Measurements from ENCODE around the gene PRADC1.
"Not testable (repeated sequence)": the region's sequence is repeated elsewhere in the genome, so short reads cannot be mapped to it uniquely, and the experiment has no call there.

PRADC1 gene

DNA sequence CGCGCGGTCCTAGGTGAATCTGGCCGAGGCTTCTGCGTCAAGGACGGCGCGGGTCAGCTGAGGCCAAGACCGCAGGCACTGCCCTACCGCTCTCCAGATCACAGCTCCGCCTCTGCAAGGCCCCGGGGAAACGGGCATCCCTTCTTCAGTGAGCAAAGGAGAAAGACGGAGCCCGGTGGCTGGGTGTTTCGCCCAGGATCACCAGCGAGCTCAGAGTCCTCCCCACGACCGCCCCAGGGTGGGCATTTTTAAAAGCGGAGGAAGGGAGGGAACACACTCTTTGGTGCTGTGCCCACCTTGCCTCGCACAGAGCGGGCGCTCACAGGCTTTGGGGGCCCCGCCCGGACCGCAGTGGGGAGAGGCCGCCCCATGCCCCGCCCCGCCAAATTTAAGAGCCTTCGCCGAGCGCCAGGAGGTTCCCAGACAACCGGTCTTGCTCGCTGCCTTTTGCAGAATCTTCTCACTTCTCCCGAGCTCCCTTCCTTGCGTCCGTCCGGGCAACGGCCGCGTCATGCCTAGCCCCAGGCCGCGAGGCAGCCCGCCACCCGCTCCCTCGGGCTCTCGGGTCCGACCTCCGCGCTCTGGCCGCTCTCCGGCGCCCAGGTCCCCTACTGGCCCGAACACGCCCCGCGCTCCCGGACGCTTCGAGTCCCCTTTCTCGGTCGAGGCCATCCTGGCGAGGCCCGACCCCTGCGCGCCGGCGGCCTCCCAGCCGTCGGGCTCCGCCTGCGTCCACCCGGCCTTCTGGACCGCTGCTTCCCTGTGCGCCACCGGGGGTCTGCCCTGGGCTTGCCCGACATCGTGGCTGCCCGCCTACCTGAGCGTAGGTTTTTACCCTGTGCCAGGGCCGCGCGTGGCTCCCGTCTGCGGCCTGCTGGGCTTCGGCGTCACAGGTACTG lies 30.6 kb downstream of the PRADC1 start, which contains the start of gene NOTO:
Gene NOTO (plus strand): TSS at position 419 of the 899 bp plus-strand sequence. CDS start 93 bp downstream, at position 512.
- Histone ChIP-seq H3K4me1 (ENCODE audit: control insufficient read depth, insufficient read depth, low read length) (no peaks in the 10 kb centered on the region), H3K27me3 (ENCODE audit: control insufficient read depth, insufficient read depth, low read length) (peaks cover 12% of the 10 kb centered on the region; the same call in 1 of the 2 replicates), H3K27ac (ENCODE audit: low read length) (no peak within 1 kb of the TSS), H3K36me3 (ENCODE audit: control insufficient read depth, insufficient read depth, low read length) (no peaks in the 10 kb centered on the region), H3K9me3 (ENCODE audit: control insufficient read depth, insufficient read depth, low read length) (no peaks in the 10 kb centered on the region), H3K4me3 (ENCODE audit: low read length) (peak within 1 kb of the TSS; percentile 29; the same call in 1 of the 2 replicates)
- DNase-seq (ENCODE audit: low read depth, low spot score): no peak
- WGBS (ENCODE audit: insufficient coverage, insufficient read length): no CpG with 5 or more reads among the region's 87 CpGs

- no CpG with 5 or more reads among the region's 10 CpGs for WGBS (ENCODE audit: insufficient coverage, insufficient read length)
Measured at GRCh38 chr2:73200281-73200680, 32.8 kb downstream of the PRADC1 start.

GRCh38 chr2:73197579-73197978 lies 35.5 kb downstream of the PRADC1 start:
- Histone ChIP-seq H3K36me3 (ENCODE audit: control insufficient read depth, insufficient read depth, low read length) (no peaks in the 10 kb centered on the region), H3K9me3 (ENCODE audit: control insufficient read depth, insufficient read depth, low read length) (no peaks in the 10 kb centered on the region), H3K4me3 (ENCODE audit: low read length) (no peak overlapping the region), H3K4me1 (ENCODE audit: control insufficient read depth, insufficient read depth, low read length) (no peaks in the 10 kb centered on the region), H3K27me3 (ENCODE audit: control insufficient read depth, insufficient read depth, low read length) (no peaks in the 10 kb centered on the region; the same call in 1 of the 2 replicates), H3K27ac (ENCODE audit: low read length) (no peak overlapping the region)
- no peak for DNase-seq (ENCODE audit: low read depth, low spot score)

More at GRCh38 chr2:73200281-73200680, 32.8 kb downstream of the PRADC1 start:
- H3K36me3 ChIP-seq (ENCODE audit: control insufficient read depth, insufficient read depth, low read length); H3K4me3 ChIP-seq (ENCODE audit: low read length); DNase-seq (ENCODE audit: low read depth, low spot score); H3K4me1 ChIP-seq (ENCODE audit: control insufficient read depth, insufficient read depth, low read length); H3K27ac ChIP-seq (ENCODE audit: low read length); H3K9me3 ChIP-seq (ENCODE audit: control insufficient read depth, insufficient read depth, low read length): not testable (repeated sequence)
- H3K27me3 ChIP-seq (ENCODE audit: control insufficient read depth, insufficient read depth, low read length): peaks cover 12% of the 10 kb centered on the region; the same call in 1 of the 2 replicates

GRCh38 chr2:73187549-73187948 lies 45.5 kb downstream of the PRADC1 start:
- no CpG with 5 or more reads among the region's 2 CpGs for WGBS (ENCODE audit: insufficient coverage, insufficient read length)
- no peaks in the 10 kb centered on the region for H3K9me3 ChIP-seq (ENCODE audit: control insufficient read depth, insufficient read depth, low read length)
- no peak for DNase-seq (ENCODE audit: low read depth, low spot score)

GRCh38 chr2:73185965-73186364 lies 47.1 kb downstream of the PRADC1 start:
- H3K27me3 ChIP-seq (ENCODE audit: control insufficient read depth, insufficient read depth, low read length): no peaks in the 10 kb centered on the region
- H3K4me1 ChIP-seq (ENCODE audit: control insufficient read depth, insufficient read depth, low read length): no peaks in the 10 kb centered on the region
- no peaks in the 10 kb centered on the region for H3K36me3 ChIP-seq (ENCODE audit: control insufficient read depth, insufficient read depth, low read length)
- WGBS (ENCODE audit: insufficient coverage, insufficient read length): no CpG with 5 or more reads among the region's 2 CpGs
- no peak overlapping the region for H3K4me3 ChIP-seq (ENCODE audit: low read length)
- H3K9me3 ChIP-seq (ENCODE audit: control insufficient read depth, insufficient read depth, low read length): no peaks in the 10 kb centered on the region
- no peak for DNase-seq (ENCODE audit: low read depth, low spot score)
- no peak overlapping the region for H3K27ac ChIP-seq (ENCODE audit: low read length)

More at GRCh38 chr2:73187549-73187948, 45.5 kb downstream of the PRADC1 start:
- peaks cover 2% of the 10 kb centered on the region; the same call in 1 of the 2 replicates for H3K4me1 ChIP-seq (ENCODE audit: control insufficient read depth, insufficient read depth, low read length)
- no peak overlapping the region for H3K4me3 ChIP-seq (ENCODE audit: low read length)
- H3K36me3 ChIP-seq (ENCODE audit: control insufficient read depth, insufficient read depth, low read length): no peaks in the 10 kb centered on the region
- no peak overlapping the region for H3K27ac ChIP-seq (ENCODE audit: low read length)
- H3K27me3 ChIP-seq (ENCODE audit: control insufficient read depth, insufficient read depth, low read length): no peaks in the 10 kb centered on the region
